BE2C (cell line): ENCODE data around the gene SPAG16.

Experiments
- DNase-seq: peaks from one replicate; pipeline ENCODE4 v3.0.0-alpha.2; 2020
- H3K27me3 ChIP-seq: fragments of 250-450 bp; sonication (Bioruptor Pico); 2 replicates; pipeline ENCODE4 v1.5.1; 2020; ENCODE audit warnings: mild to moderate bottlenecking
- H3K36me3 ChIP-seq: fragments of 250-450 bp; sonication (Bioruptor Pico); 2 replicates; pipeline ENCODE4 v1.5.1; 2020; ENCODE audit warnings: mild to moderate bottlenecking
- H3K4me1 ChIP-seq: fragments of 250-450 bp; sonication (Bioruptor Pico); 2 replicates; pipeline ENCODE4 v1.5.1; 2020
- H3K4me3 ChIP-seq: 2 replicates; pipeline ENCODE4 v1.5.1; 2011; ENCODE audit warnings: low read depth, low read length
- H3K9me3 ChIP-seq: fragments of 250-450 bp; sonication (Bioruptor Pico); 2 replicates; pipeline ENCODE4 v1.5.1; 2020
- TF ChIP-seq, protein P1 (sequence below): IDR thresholded peaks from 2 replicates; pipeline ENCODE4 v1.5.1; 2012; ENCODE audit warnings: mild to moderate bottlenecking, low read depth, low read length

Gene SPAG16

DNA sequence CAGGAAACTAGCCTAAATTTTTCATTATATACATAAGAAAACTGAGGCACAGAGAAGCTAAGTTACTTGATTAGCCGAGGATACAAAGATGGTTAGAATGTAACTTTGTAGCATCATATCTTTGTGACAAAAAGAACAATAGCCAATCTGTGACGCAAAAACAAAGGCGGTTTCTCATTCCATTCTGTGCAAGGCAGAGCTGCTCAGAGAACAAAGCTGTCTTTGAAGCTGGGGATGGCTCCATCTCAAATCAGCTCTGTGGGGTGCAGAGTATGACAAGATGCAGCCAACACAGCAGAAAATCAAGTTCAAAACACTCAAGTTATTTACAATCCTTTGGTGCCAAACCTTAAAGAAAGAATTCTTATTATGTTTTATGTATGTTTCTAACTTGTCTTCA is 1044.7 kb downstream of the SPAG16 start:
- TF ChIP-seq, protein P1, sequence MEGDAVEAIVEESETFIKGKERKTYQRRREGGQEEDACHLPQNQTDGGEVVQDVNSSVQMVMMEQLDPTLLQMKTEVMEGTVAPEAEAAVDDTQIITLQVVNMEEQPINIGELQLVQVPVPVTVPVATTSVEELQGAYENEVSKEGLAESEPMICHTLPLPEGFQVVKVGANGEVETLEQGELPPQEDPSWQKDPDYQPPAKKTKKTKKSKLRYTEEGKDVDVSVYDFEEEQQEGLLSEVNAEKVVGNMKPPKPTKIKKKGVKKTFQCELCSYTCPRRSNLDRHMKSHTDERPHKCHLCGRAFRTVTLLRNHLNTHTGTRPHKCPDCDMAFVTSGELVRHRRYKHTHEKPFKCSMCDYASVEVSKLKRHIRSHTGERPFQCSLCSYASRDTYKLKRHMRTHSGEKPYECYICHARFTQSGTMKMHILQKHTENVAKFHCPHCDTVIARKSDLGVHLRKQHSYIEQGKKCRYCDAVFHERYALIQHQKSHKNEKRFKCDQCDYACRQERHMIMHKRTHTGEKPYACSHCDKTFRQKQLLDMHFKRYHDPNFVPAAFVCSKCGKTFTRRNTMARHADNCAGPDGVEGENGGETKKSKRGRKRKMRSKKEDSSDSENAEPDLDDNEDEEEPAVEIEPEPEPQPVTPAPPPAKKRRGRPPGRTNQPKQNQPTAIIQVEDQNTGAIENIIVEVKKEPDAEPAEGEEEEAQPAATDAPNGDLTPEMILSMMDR, result no peak
- H3K9me3 ChIP-seq, result no peaks in the 10 kb centered on the region
- H3K36me3 ChIP-seq, result no peaks in the 10 kb centered on the region
- no peaks in the 10 kb centered on the region for H3K27me3 ChIP-seq
- no peaks in the 10 kb centered on the region; the same call in 1 of the 2 replicates for H3K4me1 ChIP-seq
- no peak for DNase-seq
- no peak overlapping the region for H3K4me3 ChIP-seq

DNA sequence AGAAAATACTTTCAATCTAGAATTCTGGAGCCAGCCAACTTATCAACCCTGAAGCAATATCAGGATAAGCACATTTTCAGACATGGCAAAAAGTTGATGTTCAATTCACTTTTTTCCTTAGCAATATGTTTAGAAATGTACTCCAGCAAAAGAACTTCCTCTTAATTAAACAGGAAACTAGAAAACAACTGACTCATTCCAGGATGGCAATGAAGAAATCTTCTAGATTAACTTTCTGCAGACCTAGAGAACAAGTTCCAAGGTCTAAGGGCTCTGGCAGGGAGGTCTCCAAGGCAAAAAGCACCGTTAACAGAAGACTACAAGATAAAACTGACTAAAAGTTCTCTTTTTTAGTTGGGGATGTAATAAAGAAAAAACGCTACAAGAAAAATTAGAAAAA is 1057.4 kb downstream of the SPAG16 start:
- no peak for DNase-seq
- TF ChIP-seq, protein P1, result no peak
- no peaks in the 10 kb centered on the region for H3K27me3 ChIP-seq

DNA sequence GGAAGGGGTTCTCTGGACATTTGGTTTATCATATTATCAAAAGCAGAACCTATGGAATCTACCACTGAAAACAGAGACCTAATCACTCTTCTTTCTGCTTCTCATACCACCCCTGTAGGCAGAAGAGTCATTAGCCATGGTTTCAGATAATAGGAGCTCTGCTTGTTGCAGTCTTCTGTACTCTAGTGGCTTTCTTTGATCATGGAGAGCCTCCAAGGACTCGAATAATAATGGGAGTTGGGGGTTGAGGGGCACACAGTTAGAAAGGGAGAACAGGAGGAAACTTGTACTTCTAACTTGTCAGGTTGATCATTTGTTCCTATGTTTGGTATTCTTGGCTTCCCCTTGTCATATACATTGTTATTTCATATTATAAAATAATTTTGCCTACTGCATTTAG is 1074.2 kb downstream of the SPAG16 start:
- TF ChIP-seq, protein P1, result no peak
- Histone ChIP-seq H3K9me3 (no peaks in the 10 kb centered on the region), H3K4me1 (no peaks in the 10 kb centered on the region), H3K27me3 (no peaks in the 10 kb centered on the region), H3K4me3 (no peak overlapping the region), H3K36me3 (no peaks in the 10 kb centered on the region)
- DNase-seq, result no peak

More for the DNA sequence above, 1057.4 kb downstream of the SPAG16 start:
- Histone ChIP-seq H3K9me3 (no peaks in the 10 kb centered on the region; the same call in 1 of the 2 replicates), H3K36me3 (no peaks in the 10 kb centered on the region), H3K4me3 (no peak overlapping the region), H3K4me1 (no peaks in the 10 kb centered on the region)

- H3K4me3 ChIP-seq, result no peak overlapping the region
- H3K36me3 ChIP-seq, result no peaks in the 10 kb centered on the region
- no peak for DNase-seq
- H3K9me3 ChIP-seq, result no peaks in the 10 kb centered on the region
- H3K27me3 ChIP-seq, result no peaks in the 10 kb centered on the region
- TF ChIP-seq, protein P1, result no peak
- no peaks in the 10 kb centered on the region for H3K4me1 ChIP-seq
These were observed 1076.9 kb downstream of the SPAG16 start for GRCh38 chr2:214361116-214361515.

GRCh38 chr2:214365549-214365948 is 1081.3 kb downstream of the SPAG16 start:
- H3K4me1 ChIP-seq, result no peaks in the 10 kb centered on the region
- H3K4me3 ChIP-seq, result no peak overlapping the region
- H3K36me3 ChIP-seq, result no peaks in the 10 kb centered on the region
- H3K9me3 ChIP-seq, result no peaks in the 10 kb centered on the region
- DNase-seq, result no peak
- no peaks in the 10 kb centered on the region for H3K27me3 ChIP-seq
- TF ChIP-seq, protein P1, result no peak

GRCh38 chr2:214367171-214367570 is 1082.9 kb downstream of the SPAG16 start:
- Histone ChIP-seq H3K27me3 (no peaks in the 10 kb centered on the region), H3K4me1 (no peaks in the 10 kb centered on the region), H3K4me3 (no peak overlapping the region), H3K36me3 (no peaks in the 10 kb centered on the region), H3K9me3 (no peaks in the 10 kb centered on the region)
- DNase-seq, result no peak
- TF ChIP-seq, protein P1, result no peak
